GM12892 (cell line): ENCODE measurements around the gene ACP4.
"Not testable (repeated sequence)": the region's sequence is repeated elsewhere in the genome, so short reads cannot be mapped to it uniquely, and the experiment has no call there.

Experiments
- DNase-seq: peaks from one replicate; pipeline ENCODE4 v3.0.0; 2011; ENCODE audit not compliant: insufficient read length
- FAIRE-seq: peaks from 2 replicates; lab custom pipeline; 2011; peaks lifted over from hg19 to GRCh38; lab: Jason Lieb, UNC
- POLR2A ChIP-seq: IDR thresholded peaks from 2 replicates; pipeline ENCODE4 v1.6.1; 2011; ENCODE audit warnings: low read depth, low read length, control low read depth
- POLR2AphosphoS5 ChIP-seq: IDR thresholded peaks from 2 replicates; pipeline ENCODE4 v1.6.1; 2011; ENCODE audit warnings: low read depth, low read length, control low read depth
- TAF1 ChIP-seq: IDR thresholded peaks from 2 replicates; pipeline ENCODE4 v1.6.1; 2011; ENCODE audit warnings: low read depth, mild to moderate bottlenecking, control low read depth, low read length, borderline replicate concordance

The ACP4 gene

GRCh38 chr19:50779504-50780457, 10.4 kb upstream of the ACP4 start:
- FAIRE-seq (no peak), DNase-seq (no peak)
- TF ChIP-seq POLR2AphosphoS5 (no peak), TAF1 (no peak), POLR2A (no peak)

- TF ChIP-seq POLR2AphosphoS5 (no peak), POLR2A (no peak), TAF1 (no peak)
- no peak for DNase-seq
- FAIRE-seq, result no peak
Measured at GRCh38 chr19:50780753-50781435, 9.3 kb upstream of the ACP4 start.

- DNase-seq, FAIRE-seq: not testable (repeated sequence)
Measured at GRCh38 chr19:50783848-50784152, 6.4 kb upstream of the ACP4 start.

GRCh38 chr19:50784710-50785109, 5.5 kb upstream of the ACP4 start:
- TF ChIP-seq TAF1, result no peak
- no peak for TF ChIP-seq POLR2AphosphoS5
- no peak for TF ChIP-seq POLR2A
- FAIRE-seq (no peak), DNase-seq (no peak)

GRCh38 chr19:50785329-50785728, 4.9 kb upstream of the ACP4 start:
- DNase-seq (no peak), FAIRE-seq (no peak)
- TF ChIP-seq POLR2AphosphoS5 (no peak), POLR2A (no peak), TAF1 (no peak)

GRCh38 chr19:50790922-50791467, 780 bp downstream of the ACP4 start:
- DNase-seq, result no peak
- peak; percentile 51; the same call in 1 of the 2 replicates for TF ChIP-seq POLR2AphosphoS5
- no peak for TF ChIP-seq TAF1
- TF ChIP-seq POLR2A, result peak; percentile 49
- no peak for FAIRE-seq

- no peak for DNase-seq
- TF ChIP-seq TAF1 (no peak), POLR2A (no peak), POLR2AphosphoS5 (no peak)
- FAIRE-seq, result no peak
Measured at GRCh38 chr19:50791594-50792271, 1.5 kb downstream of the ACP4 start.

GRCh38 chr19:50792272-50793250, 2.3 kb downstream of the ACP4 start:
- FAIRE-seq (no peak), DNase-seq (no peak)
- 0 out of 2 replicates have a peak, but pooled peaks have one; percentile 10 for TF ChIP-seq POLR2A
- no peak; the same call in 1 of the 2 replicates for TF ChIP-seq POLR2AphosphoS5

- FAIRE-seq (no peak), DNase-seq (no peak)
- peak; percentile 45 for TF ChIP-seq POLR2A
- no peak; the same call in 1 of the 2 replicates for TF ChIP-seq POLR2AphosphoS5
Measured at GRCh38 chr19:50793558-50794065, 3.4 kb downstream of the ACP4 start.
